Activated naive CD8-positive, alpha-beta T cell treated with anti-CD3 and anti-CD28 coated beads for 36 hours (primary cell): ENCODE data around the gene IFNW1. TPM values are rescaled to one million over a fixed set of nuclear protein-coding genes. Genes with fewer than 3 reads are reported as not detected.
"Not testable (repeated sequence)": the region's sequence is repeated elsewhere in the genome, so short reads cannot be mapped to it uniquely, and the experiment has no call there.

ENCODE experiments used
- DNase-seq: peaks from one replicate; pipeline ENCODE4 v3.0.0; 2021
- H3K27ac Mint-ChIP-seq: one replicate; pipeline ENCODE4 v1.8.0; 2022; ENCODE audit warnings: mild to moderate bottlenecking, moderate library complexity, mixed read lengths
- H3K27me3 Mint-ChIP-seq: one replicate; pipeline ENCODE4 v1.8.0; 2022; ENCODE audit warnings: mild to moderate bottlenecking, mixed read lengths
- H3K36me3 Mint-ChIP-seq: one replicate; pipeline ENCODE4 v1.8.0; 2021; ENCODE audit warnings: mild to moderate bottlenecking, mixed read lengths
- H3K4me1 Mint-ChIP-seq: one replicate; pipeline ENCODE4 v1.8.0; 2021; ENCODE audit warnings: mixed read lengths
- H3K4me3 Mint-ChIP-seq: one replicate; pipeline ENCODE4 v1.8.0; 2022; ENCODE audit warnings: mild to moderate bottlenecking, moderate library complexity, mixed read lengths
- H3K9me3 Mint-ChIP-seq: one replicate; pipeline ENCODE4 v1.8.0; 2022; ENCODE audit warnings: mixed read lengths
- total RNA-seq, 2 experiments: library from RNA; stranded (reverse); gene quantifications; one replicate each; pipeline ENCODE4 v1.2.3, GENCODE V29; 2021

IFNW1 gene
- total RNA-seq, 2 experiments from 2014 or later = 0.10 TPM; not detected in 1

- H3K27me3 Mint-ChIP-seq = peaks cover 20% of the 10 kb centered on the region
- H3K36me3 Mint-ChIP-seq, H3K27ac Mint-ChIP-seq, H3K4me3 Mint-ChIP-seq, H3K9me3 Mint-ChIP-seq, DNase-seq, H3K4me1 Mint-ChIP-seq: not testable (repeated sequence)
Observed at GRCh38 chr9:21128186-21128585, 13.4 kb downstream of the IFNW1 start.

GRCh38 chr9:21121595-21122251 lies 19.9 kb downstream of the IFNW1 start:
- H3K27ac Mint-ChIP-seq = no peak overlapping the region
- H3K9me3 Mint-ChIP-seq = no peaks in the 10 kb centered on the region
- no peak overlapping the region for H3K4me3 Mint-ChIP-seq
- no peak for DNase-seq
- H3K27me3 Mint-ChIP-seq = peaks cover 51% of the 10 kb centered on the region
- H3K36me3 Mint-ChIP-seq = no peaks in the 10 kb centered on the region
- H3K4me1 Mint-ChIP-seq = peaks cover 10% of the 10 kb centered on the region

DNA sequence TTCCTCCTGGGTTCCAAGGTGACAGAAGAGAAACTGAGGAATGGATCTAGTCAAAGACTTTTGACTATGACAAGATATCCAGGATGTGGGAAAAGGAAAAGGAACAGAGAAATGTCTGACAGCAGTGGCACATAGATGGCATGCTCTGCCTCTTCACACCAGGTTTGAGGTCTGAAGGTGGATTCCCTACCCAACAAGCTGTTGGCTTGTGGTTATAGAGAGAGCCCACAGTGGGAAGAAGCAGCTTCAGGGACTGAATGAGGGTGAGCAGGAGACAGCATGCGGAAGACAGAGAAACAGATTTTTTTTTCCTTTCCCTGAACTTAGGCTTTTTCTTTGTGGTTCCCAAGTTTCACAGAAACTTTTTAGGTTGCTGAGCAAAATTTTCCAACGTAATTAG lies 20.6 kb downstream of the IFNW1 start:
- no peaks in the 10 kb centered on the region for H3K36me3 Mint-ChIP-seq
- peaks cover 10% of the 10 kb centered on the region for H3K4me1 Mint-ChIP-seq
- peak; percentile 38 for DNase-seq

GRCh38 chr9:21119093-21119770 lies 22.4 kb downstream of the IFNW1 start:
- no peak overlapping the region for H3K4me3 Mint-ChIP-seq
- peaks cover 46% of the 10 kb centered on the region for H3K27me3 Mint-ChIP-seq
- no peak overlapping the region for H3K27ac Mint-ChIP-seq
- DNase-seq = no peak
- H3K36me3 Mint-ChIP-seq = no peaks in the 10 kb centered on the region
- peaks cover 10% of the 10 kb centered on the region for H3K4me1 Mint-ChIP-seq
- H3K9me3 Mint-ChIP-seq = no peaks in the 10 kb centered on the region

More for the DNA sequence above, 20.6 kb downstream of the IFNW1 start:
- Mint-ChIP-seq H3K4me3 (no peak overlapping the region), H3K27me3 (peaks cover 51% of the 10 kb centered on the region), H3K27ac (no peak overlapping the region), H3K9me3 (no peaks in the 10 kb centered on the region)

DNA sequence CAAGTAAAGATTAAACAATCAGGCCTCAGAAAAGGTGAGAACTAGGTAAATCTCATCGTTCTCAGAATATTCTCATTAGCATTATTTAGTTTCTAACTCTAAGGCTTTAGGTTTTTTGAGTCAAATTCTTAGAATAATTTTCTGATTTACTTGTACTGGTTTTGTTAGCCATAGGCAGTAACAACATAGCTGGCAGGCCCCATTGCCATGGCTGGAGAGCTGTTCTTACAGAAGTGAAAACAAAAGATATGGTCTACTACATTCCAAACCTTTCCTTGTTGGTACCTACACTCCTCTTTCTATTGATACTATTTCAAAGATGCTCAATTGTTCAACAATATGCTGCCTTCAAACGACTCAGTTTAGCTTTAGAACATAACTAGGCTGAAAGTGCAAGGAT lies 27.3 kb downstream of the IFNW1 start:
- Mint-ChIP-seq H3K4me3 (no peak overlapping the region), H3K27ac (no peak overlapping the region), H3K27me3 (peaks cover 32% of the 10 kb centered on the region), H3K9me3 (no peaks in the 10 kb centered on the region), H3K4me1 (peaks cover 2% of the 10 kb centered on the region), H3K36me3 (no peaks in the 10 kb centered on the region)
- no peak for DNase-seq

GRCh38 chr9:21110708-21111576 lies 30.7 kb downstream of the IFNW1 start:
- peaks cover 4% of the 10 kb centered on the region for H3K27me3 Mint-ChIP-seq
- H3K36me3 Mint-ChIP-seq = no peaks in the 10 kb centered on the region
- H3K9me3 Mint-ChIP-seq = no peaks in the 10 kb centered on the region
- H3K27ac Mint-ChIP-seq = no peak overlapping the region
- no peak overlapping the region for H3K4me3 Mint-ChIP-seq
- peaks cover 2% of the 10 kb centered on the region for H3K4me1 Mint-ChIP-seq
- DNase-seq = no peak

- peaks cover 5% of the 10 kb centered on the region for H3K4me1 Mint-ChIP-seq
- no peak for DNase-seq
- H3K4me3 Mint-ChIP-seq = no peak overlapping the region
- no peaks in the 10 kb centered on the region for H3K36me3 Mint-ChIP-seq
- H3K27ac Mint-ChIP-seq = no peak overlapping the region
- H3K27me3 Mint-ChIP-seq = peaks cover 4% of the 10 kb centered on the region
- no peaks in the 10 kb centered on the region for H3K9me3 Mint-ChIP-seq
Observed at GRCh38 chr9:21104787-21105186, 36.8 kb downstream of the IFNW1 start.

GRCh38 chr9:21102305-21102704 lies 39.3 kb downstream of the IFNW1 start:
- Mint-ChIP-seq H3K4me3 (no peak overlapping the region), H3K4me1 (peaks cover 5% of the 10 kb centered on the region), H3K36me3 (peaks cover 1% of the 10 kb centered on the region), H3K27ac (no peak overlapping the region), H3K27me3 (peaks cover 4% of the 10 kb centered on the region), H3K9me3 (no peaks in the 10 kb centered on the region)
- no peak for DNase-seq

- no peak for DNase-seq
- Mint-ChIP-seq H3K27me3 (no peaks in the 10 kb centered on the region), H3K9me3 (peaks cover 2% of the 10 kb centered on the region), H3K4me3 (no peak overlapping the region), H3K4me1 (peaks cover 22% of the 10 kb centered on the region), H3K27ac (peak overlapping the region; percentile 95), H3K36me3 (peaks cover 12% of the 10 kb centered on the region)
Observed at GRCh38 chr9:21097817-21098216, 43.8 kb downstream of the IFNW1 start.

DNA sequence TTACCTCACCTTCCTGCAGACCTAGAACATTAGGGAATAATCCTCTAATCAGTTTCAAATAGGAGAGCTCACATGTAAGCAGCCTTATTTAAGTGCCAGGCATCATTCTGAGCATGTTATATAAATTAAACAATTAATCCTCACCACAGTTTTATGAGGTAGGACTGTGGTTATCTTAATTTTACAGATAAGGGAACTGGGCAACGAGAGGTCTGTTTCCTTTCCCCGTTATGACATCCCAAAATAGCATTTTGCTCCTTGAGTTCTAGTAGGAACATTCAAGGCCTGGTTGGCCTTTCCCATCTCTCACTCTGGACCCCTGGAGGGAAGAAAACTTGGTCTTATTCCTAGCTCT lies 44.8 kb downstream of the IFNW1 start:
- no peak for DNase-seq
- H3K27ac Mint-ChIP-seq = peak overlapping the region; percentile 95
- peaks cover 25% of the 10 kb centered on the region for H3K4me1 Mint-ChIP-seq
- peak overlapping the region; percentile 75 for H3K4me3 Mint-ChIP-seq
- peaks cover 5% of the 10 kb centered on the region for H3K9me3 Mint-ChIP-seq
- no peaks in the 10 kb centered on the region for H3K27me3 Mint-ChIP-seq
- H3K36me3 Mint-ChIP-seq = peaks cover 14% of the 10 kb centered on the region

GRCh38 chr9:21096172-21096900 lies 45.3 kb downstream of the IFNW1 start:
- Mint-ChIP-seq H3K27ac (peak overlapping the region; percentile 95), H3K4me3 (peak overlapping the region; percentile 75), H3K4me1 (peaks cover 30% of the 10 kb centered on the region), H3K9me3 (peaks cover 5% of the 10 kb centered on the region), H3K36me3 (peaks cover 14% of the 10 kb centered on the region), H3K27me3 (no peaks in the 10 kb centered on the region)
- DNase-seq = peak; percentile 45

GRCh38 chr9:21095561-21095960 lies 46.1 kb downstream of the IFNW1 start:
- H3K36me3 Mint-ChIP-seq = peaks cover 14% of the 10 kb centered on the region
- H3K4me1 Mint-ChIP-seq = peaks cover 34% of the 10 kb centered on the region
- no peaks in the 10 kb centered on the region for H3K27me3 Mint-ChIP-seq
- DNase-seq = no peak
- peak overlapping the region; percentile 75 for H3K4me3 Mint-ChIP-seq
- H3K9me3 Mint-ChIP-seq = peaks cover 5% of the 10 kb centered on the region
- peak overlapping the region; percentile 95 for H3K27ac Mint-ChIP-seq
